ENCODE measurements around the gene MED26. TPM values are rescaled to one million over a fixed set of nuclear protein-coding genes. Genes with fewer than 3 reads are reported as not detected.
A peak's percentile ranks its signal among the peaks of the same experiment; 100 is the strongest.

The MED26 gene
- total RNA-seq, 1 donor = 7.3 TPM

DNA sequence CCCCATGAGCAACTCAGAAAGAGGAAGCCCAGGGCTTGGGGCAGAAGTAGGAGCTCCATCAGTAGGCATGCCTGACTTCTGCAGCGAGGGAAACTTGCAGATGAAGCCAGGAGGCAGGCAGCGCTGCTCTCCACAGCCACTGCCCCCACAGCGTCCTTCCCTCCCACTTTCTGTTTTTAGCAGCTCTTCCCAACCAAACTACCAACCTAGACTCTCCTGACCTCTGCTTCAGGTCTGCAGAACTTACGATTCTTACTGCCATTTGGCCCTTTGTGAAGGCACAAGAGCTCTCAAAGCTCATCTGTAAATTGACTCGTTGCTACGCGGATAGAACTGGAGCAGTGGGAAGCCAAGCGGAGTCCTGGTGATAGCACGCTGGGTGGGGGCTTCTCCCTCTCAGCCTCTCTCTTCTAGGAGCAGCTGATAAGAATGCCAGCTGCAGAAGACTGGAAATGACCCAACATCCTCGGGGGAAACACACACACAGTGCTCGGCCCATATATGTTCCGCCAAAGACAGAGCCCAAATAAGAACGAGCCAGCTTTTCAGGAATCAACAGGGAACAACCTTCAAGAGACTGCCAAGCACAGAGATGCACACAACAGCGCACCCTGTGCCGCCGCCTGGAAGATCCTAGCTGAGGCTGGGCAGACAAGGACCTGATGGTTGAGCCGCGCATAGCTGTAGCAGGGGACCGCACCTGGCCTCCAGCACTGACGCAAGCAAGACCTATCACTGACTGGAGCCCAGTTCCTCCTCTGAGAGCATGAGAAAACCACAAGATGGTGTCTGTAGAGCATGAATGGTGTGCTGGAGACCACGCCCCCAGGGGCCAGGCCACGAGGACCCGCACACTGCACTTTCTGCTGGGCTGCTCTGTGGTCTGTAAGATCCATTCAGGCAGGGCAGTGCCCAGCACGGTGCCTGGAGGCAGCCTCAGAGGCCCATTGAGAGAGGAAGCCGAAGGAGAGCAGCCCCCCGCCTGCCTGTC lies 39.9 kb downstream of the MED26 start:
- H3K4me3 ChIP-seq (ENCODE audit: low read depth, low read length) = peak overlapping the region; percentile 43
- TF ChIP-seq, protein P1, sequence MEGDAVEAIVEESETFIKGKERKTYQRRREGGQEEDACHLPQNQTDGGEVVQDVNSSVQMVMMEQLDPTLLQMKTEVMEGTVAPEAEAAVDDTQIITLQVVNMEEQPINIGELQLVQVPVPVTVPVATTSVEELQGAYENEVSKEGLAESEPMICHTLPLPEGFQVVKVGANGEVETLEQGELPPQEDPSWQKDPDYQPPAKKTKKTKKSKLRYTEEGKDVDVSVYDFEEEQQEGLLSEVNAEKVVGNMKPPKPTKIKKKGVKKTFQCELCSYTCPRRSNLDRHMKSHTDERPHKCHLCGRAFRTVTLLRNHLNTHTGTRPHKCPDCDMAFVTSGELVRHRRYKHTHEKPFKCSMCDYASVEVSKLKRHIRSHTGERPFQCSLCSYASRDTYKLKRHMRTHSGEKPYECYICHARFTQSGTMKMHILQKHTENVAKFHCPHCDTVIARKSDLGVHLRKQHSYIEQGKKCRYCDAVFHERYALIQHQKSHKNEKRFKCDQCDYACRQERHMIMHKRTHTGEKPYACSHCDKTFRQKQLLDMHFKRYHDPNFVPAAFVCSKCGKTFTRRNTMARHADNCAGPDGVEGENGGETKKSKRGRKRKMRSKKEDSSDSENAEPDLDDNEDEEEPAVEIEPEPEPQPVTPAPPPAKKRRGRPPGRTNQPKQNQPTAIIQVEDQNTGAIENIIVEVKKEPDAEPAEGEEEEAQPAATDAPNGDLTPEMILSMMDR (IDR thresholded peaks at IDR 0.05; ENCODE audit: insufficient read depth, low read depth, low read length) = no peak
- DNase-seq (ENCODE audit: low read depth) = peak; percentile 80

DNA sequence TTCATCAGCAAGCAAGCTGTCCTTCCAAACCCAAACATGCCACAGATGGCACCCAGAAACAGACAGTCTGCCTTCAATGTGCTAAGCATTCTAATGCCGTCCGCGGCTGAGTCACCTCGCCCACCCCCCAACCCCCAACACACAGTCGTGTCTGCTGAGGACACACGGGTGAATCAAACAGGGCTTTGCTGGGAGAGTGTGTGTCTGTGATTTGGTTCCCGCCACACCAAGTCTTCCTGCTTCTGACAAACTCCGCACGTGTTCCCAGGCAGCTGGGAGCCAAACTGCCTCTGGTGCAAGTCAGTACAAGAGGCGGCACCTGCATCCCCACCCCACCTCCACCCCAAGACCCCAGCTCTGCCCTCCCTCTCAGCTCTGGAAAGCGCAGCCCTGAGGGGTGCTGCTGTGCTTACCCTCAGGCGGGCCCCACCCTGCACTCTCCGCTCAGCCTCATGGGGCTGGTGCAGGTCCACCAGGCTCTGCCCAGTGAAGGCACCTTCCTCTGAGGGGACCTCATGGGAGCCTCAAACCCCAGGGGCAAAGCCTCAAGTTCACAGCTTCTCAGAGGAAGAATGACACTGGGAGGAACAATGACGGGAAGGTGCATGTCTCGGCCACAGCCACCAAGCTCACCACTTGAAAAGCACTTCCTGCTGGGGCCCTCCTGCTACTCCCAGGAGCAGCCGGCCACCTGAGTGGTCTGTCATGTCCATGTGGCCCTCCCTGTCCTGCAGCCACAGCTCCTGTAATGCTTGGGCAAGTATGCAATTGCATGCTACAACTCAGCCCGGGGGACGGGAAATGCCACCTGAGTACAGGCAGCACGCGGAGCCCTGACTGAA lies 40.8 kb downstream of the MED26 start:
- no peak overlapping the region for H3K4me3 ChIP-seq (ENCODE audit: low read depth, low read length)
- DNase-seq (ENCODE audit: low read depth) = peak; percentile 60
- TF ChIP-seq, protein P1 (IDR thresholded peaks at IDR 0.05; ENCODE audit: insufficient read depth, low read depth, low read length) = no peak

DNA sequence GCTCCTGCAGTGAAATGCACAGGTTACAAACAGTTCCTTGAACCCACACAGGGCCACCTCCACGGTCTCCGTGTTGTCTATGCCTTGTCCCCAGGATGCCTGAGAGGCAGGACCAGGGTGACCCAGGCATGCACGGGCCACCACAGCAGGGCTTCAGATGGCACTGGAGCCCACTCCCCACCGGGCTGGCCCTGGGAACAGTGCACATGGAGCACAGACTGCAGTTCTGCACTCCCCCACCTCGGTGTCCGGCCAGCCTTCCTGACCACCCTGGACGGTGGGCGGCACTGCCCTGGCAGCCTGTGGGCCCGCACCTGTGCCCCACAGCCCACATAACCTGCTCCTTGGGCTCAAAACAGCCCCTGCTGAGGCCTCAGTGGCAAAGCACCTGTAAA lies 41.5 kb downstream of the MED26 start:
- no peak for DNase-seq (ENCODE audit: low read depth)
- no peak overlapping the region for H3K4me3 ChIP-seq (ENCODE audit: low read depth, low read length)
- TF ChIP-seq, protein P1 (IDR thresholded peaks at IDR 0.05; ENCODE audit: insufficient read depth, low read depth, low read length) = no peak

DNA sequence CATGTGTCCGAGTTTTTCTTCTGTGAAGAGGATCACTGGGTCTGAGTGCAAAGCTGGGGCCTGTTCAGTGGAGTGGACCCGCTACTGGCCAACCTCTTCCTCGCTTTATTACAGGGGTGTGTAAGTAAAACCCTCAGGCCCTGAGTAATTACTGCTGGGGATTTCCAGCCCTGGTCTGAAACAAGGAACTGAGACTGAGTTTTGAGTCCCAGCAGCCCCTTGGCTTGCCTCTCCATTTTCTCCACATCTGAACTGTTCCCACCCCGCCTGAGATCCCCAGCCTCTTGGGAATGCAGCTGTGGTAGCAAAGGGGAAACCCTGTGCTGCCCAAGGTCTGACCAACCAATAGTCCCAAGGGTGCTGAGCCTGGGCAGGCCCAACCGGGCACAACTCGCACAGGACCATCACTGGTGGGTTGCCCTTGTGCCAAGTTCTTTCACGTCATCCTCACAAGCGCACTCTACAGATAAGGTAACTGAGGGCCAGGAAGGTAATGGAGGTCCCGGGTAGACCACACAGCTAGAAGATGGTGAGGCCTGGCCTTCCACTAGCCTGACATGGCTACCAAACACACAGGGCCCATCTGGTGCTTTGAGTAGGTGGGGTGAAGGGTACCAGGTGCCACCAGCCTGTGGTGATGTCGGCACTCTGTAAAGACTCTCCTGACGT lies 42.1 kb downstream of the MED26 start:
- no peak for DNase-seq (ENCODE audit: low read depth)
- no peak overlapping the region for H3K4me3 ChIP-seq (ENCODE audit: low read depth, low read length)
- TF ChIP-seq, protein P1 (IDR thresholded peaks at IDR 0.05; ENCODE audit: insufficient read depth, low read depth, low read length) = no peak

DNA sequence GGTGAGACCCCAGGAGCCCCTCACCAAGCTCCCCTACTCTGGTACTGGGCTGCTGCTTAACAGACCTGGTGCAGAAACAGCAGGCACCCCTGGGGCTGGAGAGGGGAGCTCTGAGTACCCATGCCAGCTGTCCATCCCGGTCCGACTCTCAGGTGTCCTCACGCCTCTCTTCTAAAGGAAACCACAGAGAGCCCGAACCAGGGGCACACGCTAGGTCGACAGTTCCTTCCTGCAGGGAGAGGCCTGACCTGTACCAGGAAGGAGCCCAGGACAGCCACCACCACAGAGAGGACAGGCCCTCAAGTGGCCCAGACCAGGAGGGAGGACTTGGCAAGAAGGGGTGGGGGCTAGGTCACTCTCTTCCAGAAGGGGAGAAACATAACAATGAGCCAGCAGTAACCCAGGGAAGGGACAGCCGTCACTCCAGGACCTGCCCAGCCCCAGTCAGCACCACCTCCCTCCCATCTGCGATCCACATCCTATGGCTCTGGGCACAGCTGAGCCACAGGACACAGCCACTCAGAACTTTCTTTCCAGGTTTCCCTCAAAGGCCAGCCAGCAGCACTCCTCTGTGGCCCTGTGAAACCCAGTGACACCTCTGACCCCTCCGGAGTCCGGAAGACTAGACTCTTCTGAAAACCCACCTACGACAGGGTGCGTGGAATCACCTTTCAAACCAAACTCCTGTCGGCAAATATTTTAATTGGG lies 42.8 kb downstream of the MED26 start:
- no peak for DNase-seq (ENCODE audit: low read depth)

More for the DNA sequence above, 42.8 kb downstream of the MED26 start:
- no peak overlapping the region for H3K4me3 ChIP-seq (ENCODE audit: low read depth, low read length)
- TF ChIP-seq, protein P1 (IDR thresholded peaks at IDR 0.05; ENCODE audit: insufficient read depth, low read depth, low read length) = no peak

Data from fibroblast of villous mesenchyme (primary cell).